Activated naive CD4-positive, alpha-beta T cell treated with Interleukin-2 at 50 U/mL for 16 hours (primary cell): ENCODE data around the gene FOXA2.
"Not testable (repeated sequence)": the region's sequence is repeated elsewhere in the genome, so short reads cannot be mapped to it uniquely, and the experiment has no call there.

Experiments
- DNase-seq: peaks from one replicate; pipeline ENCODE4 v3.0.0-alpha.2; 2020

FOXA2 gene

DNA sequence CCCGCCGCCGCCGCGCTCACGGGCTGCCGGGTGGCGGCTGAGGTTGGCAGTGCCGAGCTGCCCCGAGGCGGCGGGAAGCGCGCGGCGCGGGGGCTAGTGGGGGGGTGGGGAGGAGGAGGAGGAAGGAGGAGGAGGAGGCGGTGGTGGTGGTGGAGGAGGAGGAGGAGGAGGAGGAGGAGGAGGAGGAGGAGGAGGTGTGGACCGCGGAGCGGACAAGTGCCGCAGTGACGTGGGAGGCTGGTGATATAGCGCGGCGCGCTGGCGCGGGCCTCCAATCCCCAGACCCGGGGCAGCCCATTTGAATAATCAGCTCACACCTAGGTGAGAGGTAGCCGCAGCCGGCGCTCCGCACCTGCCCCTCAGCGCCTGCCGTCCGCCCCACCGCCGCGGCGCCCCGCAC, at the start of gene FOXA2:
FOXA2 (minus strand) TSS at position 51 of the 400 bp plus-strand sequence. CDS start 294 bp downstream, outside the sequence.
- DNase-seq = no peak

DNA sequence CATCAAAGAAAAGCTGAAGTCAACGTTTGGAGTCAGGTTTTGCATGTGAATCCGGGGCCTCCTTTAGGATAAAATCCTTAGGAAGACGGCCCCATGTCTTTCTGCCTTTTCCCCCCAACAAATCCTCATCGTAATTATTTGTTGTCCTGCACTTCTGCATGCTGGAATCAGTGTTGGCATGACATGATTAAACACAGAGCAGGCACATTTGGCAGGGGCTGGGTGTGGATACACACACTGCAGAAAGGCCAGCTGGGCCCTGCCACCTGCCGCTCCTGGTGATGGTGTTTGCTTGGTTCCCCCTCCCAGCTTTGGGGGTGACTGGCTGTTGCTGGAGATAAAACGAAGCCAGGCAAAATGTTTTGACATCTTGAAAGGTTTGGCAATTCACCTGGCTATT, 46.3 kb upstream of the FOXA2 start:
- DNase-seq = no peak

DNA sequence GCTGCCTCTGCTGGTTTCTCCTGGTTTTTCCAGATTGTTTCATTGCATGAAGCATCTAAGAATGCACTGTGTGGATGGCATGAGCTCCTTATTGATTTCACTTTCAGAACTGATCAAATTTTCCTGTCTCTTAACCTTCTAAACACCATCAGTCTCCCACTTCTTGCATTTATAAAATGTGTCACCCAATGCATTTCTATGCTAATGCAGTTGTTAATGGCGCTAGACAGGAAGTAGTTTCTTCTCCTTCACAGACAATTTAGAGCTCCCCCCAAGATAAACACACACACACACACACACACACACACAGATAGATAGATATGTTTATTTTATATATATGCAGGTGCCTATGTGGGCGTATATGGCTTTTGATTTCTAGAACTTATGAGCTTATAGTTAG, 45.6 kb upstream of the FOXA2 start:
- DNase-seq = no peak

DNA sequence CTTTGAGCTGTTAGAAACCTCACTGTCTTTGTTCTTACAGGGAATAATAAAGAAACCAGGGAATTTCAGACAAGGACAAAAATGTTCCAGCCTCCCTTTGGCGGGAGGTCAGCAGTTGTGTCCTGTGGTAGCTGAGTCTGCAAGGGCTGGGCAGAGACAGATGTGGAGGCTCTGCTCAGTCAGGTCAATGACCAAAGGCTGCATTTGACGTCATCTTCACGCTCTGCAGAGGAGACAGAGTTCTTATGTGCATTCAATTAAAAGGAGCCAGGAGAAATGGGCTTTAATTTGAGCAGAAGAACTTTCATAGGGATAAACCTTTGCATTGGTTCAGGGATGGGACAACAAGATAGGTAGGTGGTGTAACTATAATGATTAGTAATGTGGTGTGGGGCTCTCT, 45.1 kb upstream of the FOXA2 start:
- no peak for DNase-seq

DNA sequence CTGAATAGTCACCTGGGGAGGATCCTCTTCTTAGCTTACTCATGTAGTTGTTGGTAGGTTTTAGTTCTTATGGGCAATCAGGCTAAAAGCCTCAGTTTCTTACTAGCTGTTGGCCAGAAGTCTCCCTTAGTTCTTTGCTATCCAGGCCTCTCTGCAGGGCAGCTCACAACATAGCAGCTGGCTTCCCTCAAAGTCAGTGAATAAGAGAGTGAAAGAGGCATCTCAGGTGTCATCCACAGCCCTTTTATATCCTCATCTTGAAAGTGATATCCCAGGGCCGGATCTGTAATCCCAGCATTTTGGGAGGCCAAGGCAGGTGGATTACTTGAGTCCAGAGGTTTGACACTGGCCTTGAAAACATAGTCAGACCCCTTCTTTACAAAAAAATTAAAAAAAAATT, 42.1 kb upstream of the FOXA2 start:
- DNase-seq = no peak

DNA sequence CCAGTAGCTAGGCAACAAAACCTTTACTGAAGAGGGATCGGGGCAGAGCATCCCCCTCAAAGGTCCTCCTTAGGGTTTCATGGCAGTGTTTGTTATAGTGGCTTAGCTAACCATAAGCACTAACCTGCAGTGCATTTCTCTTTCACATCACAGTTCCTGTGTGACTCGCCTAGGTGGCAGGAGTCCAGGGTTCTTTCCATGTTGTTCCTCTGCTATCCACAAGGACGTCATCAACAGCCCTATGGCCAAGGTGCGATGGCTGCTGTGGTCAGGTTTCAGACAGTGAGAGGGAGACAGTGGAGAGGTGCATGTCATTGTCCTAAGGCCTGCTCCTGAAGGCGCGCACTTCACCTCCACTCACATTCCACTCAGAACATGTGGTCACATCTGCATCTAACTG, 38.8 kb upstream of the FOXA2 start:
- DNase-seq = no peak

DNA sequence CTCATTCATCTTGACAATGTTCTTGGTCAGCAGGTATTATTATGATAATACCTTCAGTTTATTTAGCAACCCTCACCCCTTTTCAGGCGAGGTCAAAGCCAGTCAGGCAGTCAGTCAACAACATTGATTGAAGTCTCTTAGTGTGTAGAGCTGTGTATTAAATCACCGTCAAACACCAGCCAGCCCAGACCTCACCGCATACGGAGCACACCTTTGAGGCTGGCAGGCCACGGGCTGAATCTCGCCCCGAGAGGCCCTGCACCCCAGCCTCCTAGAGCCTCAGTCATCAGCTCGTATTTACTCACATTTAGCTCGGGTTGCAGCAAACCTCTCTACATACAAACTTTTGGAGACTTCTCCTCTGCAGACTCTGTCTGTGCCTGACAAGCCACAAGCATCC, 36.0 kb upstream of the FOXA2 start:
- DNase-seq = no peak

DNA sequence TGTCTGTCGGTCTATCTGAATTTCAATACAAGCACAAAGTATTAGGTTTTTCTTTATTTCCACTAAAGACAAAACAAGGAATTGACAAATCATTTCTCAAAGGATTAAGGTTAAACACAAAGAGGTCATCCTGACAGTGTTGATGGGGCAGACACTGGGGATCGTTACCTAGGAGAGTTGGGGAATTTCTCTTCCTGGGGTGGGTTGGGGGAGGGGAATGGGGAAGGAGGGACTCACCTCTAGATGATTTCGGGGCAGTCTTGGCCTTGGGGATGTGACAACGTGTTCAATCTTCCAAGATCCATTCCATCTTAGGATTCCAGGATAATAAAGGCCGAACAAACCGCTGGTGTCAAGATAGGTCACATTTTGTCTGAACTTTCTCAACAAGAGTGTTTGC, 35.4 kb upstream of the FOXA2 start:
- DNase-seq = no peak

DNA sequence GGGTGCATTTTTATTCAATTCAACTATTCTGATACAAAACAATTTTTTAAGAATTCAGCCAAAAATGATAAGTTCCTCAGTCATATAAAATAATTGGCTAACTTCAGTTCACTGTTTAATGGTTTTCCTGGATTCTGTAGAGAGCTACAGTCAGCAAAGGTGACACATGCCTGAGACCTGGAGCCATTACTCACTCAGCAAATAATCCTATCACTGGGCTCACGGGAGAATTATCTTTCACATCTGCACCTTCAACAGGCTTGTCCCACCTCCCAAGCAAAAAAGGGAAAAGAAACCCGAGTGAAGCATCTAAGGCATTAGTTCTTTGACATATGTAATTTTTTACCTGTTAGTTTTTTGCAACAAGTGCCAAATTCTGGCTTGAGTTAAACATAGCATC, 34.9 kb upstream of the FOXA2 start:
- DNase-seq = no peak

DNA sequence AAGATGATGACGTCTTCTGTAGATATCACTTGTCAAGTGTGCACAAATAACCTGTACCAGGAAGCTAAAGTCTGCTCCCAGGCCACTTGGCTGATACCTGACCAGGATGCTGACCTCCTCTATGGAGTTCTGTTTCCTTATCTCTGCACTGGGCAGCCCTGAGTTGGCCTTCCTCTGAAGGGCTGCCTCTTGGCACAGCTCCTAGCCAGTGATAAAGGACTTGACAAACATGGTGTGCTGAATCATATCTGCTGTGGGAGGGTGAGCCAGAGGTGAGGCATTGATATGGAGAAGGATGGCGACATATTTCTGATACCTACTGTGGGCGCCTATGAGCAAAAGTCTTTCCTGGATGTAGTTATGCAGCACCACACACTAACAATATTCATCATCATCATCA, 32.8 kb upstream of the FOXA2 start:
- no peak for DNase-seq

DNA sequence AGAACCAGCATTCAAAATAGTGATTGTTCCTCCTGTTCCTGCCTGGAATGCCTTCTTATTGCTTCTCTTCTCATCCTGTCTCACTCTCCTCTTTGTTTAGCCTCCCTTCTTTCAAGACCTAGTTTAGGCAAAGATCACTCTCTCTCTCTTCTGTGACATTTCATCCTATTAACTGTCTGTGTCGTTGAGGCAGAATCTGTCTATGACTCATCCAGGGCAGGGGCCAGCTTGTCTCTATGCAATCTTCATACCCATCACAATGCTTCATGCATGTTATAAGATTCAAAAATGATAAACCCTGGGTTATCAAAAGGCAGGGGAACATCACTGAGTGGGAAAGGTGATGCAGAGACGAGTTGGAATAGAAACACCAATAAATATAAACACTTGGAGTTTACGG, 32.2 kb upstream of the FOXA2 start:
- no peak for DNase-seq

DNA sequence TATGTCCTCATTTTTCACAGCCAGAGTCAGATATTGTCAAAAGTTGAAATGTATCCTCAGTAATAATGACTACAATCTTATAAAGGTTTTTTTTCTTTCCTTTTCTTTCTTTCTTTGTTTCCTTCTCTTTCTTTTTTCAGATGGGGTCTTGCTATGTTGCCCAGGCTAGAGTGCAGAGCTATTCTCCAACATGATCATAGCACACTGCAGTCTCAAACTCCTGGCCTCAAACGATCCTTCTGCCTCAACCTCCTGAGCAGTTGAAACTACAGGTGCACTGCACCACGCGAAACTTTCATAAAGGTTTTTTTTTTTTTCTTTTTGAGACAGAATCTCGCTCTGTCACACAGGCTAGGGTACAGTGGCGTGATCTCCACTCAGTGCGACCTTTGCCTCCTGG, 31.1 kb upstream of the FOXA2 start:
- no peak for DNase-seq

DNA sequence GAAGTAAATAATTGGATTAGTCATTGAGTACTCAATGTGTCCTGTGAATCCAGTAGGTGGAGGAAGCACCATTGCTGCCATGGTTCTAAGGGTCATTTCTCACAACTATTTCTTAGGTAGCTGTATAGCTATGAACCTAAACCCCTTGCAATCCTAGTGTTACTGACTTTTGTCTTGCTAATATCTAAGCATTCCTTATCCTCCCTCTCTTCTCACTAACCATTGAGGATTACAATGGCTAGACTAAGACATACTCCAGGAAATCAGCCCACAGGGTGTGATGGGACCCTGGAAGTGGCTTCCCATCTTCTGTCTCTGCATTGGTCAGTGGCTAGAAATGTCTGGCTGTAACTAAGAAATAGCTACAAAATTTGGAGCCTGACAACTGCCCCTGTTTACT, 27.3 kb upstream of the FOXA2 start:
- DNase-seq = no peak

DNA sequence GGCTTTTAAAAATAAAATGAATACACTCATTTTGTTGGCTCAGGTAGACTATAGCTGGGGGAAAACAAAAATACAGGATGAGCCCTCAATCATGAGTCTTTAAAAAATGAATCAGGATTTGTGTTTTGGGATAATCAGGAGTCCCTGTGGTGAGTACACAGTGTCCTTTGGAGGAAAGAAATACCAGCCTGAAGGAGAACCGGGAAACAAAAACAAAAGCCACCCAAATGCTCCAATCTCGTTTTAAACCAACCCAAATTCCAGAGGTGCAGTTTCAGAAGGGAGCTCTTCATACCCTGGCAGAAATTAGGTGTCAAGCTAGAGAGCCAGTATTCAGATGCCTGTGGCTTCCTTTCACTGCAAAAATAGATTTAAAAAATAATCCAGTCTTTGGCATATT, 23.3 kb upstream of the FOXA2 start:
- DNase-seq = no peak

DNA sequence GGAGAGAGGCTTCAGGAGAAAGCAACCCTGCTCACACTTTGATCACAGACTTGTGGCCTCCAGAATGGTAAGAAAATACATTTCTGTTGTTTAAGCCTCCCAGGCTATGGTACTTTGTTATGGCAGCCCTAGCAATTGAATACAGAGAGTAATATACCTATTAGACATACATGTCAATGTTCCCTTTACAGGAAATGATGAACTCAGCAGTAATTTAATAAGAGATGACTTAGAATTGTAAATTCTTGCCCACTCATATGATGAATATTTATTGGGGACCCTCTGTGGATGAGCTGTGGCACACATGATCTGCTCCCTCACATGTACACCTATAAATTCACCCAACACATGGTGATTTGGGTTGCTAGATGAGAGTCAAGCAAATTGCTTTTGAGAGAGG, 20.4 kb upstream of the FOXA2 start:
- DNase-seq = no peak

DNA sequence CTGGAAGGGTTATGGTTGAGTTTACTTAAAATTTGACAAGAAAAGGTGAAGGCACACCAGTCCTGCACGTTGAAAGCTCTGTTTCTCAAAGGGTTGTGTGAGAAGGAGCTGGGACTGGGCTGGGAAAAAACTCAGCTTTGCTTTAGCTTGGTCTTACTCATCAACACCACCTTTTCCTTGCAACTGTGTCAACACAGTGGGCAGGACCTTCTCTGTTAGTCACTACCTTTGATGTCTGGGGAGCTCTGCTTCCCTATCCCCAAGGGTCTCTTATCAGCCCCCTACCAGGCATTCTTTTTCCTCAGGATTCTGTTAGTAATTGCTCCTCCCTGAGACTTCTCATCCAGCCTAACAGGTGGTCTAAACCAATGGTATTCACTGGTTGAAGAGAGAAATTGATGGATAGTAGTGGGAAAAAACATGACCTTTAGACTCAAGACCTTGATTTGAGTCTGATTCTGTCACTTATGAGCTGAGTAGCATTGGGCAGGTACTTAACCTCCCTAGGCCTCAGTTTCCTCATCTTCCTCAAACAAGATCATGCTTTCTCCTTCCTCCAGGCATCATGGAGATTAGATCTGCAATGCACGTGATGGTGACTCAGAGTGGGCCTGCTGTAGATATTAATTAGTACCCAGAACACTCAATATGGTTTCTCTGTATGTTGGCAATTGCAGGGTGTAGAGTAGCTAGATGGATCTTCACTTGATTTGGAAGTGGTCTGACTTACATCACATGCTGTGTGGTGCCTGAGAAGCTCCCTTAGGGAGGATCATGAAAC, 17.2 kb upstream of the FOXA2 start:
- DNase-seq = no peak

DNA sequence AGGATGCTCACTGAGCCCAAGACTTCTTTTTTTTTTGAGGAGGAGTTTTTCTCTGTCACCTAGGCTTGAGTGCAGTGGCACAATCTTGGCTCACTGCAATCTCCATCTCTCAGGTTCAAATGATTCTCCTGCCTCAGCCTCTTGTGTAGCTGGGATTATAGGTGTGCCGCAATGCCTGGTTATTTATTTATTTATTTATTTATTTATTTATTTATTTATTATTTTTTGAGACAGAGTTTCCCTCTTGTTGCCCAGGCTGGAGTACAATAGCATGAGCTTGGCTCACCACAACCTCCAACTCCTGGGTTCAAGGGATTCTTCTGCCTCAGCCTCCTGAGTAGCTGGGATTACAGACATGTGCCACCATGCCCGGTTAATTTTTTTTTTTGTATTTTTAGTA, 14.9 kb upstream of the FOXA2 start:
- DNase-seq = not testable (repeated sequence)

DNA sequence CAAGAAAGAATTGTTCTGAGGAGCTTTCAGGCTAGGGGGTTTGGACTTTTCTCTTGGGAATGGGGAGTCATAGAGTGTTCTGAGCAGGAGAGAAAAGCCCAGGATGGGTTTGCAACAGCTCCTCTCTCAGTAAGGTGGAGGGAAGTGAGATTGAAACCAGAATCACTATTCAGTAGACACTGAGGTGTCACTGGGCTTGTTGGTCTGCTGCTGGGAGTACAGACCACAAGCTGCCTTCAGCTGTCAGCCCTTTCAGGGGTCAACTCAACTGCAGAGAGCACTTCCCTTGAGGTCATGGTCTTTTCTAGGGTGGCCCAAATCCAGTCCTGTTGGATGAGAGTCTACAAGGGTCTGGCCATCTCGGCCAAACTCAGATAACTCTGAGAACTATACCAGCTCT, 12.9 kb upstream of the FOXA2 start:
- DNase-seq = no peak

DNA sequence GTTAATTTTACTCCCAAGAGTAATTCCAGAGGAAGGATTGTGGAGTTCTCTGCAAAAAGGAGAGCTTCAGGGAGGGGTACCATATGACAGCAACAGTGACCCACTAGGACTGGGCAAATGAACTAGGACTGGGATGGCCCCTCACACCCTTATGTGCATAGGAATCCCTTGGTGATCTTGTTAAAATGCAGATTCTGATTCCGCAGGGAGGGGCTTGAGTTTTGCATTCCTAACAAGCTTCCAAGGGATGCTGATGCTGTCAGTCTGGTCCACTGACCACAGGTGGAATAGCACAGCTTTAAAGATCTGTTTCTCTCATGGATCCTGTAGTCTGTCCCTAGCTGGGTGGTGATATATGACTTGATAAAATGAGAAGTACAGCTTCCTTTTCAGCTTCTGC, 6.3 kb upstream of the FOXA2 start:
- no peak for DNase-seq

DNA sequence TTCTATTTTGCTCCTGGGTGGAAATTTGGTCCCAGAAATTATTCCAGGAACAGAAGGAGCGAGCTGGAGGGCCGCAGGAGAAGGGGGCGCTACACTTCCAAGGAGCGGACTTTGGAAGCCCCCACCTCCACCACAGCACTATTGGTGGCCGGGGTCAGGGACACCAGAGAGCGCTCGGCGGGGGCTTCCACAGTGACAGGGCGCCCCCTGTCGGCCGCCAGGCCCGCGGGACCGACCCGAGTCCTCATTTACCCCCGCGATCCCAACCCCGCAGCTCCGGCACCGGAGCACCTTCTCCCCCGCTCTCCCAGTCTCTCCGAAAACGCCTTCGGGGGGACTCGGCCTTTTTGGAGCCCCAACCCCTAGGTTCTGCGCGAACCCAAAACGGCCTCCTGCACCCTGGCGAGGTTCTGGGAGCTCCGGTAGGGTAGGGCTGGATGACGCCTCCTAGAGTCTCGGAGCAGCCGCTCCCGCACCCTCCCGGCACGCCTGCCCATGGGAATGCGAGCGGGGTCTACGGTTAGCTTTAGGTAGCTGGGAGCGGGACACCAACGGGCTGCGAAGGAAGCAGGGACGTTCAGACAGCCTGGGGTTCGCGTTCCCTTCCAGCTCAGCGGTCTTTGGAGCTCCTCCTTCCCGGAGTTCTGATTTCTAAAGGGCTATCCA, 2.4 kb upstream of the FOXA2 start:
- no peak for DNase-seq

DNA sequence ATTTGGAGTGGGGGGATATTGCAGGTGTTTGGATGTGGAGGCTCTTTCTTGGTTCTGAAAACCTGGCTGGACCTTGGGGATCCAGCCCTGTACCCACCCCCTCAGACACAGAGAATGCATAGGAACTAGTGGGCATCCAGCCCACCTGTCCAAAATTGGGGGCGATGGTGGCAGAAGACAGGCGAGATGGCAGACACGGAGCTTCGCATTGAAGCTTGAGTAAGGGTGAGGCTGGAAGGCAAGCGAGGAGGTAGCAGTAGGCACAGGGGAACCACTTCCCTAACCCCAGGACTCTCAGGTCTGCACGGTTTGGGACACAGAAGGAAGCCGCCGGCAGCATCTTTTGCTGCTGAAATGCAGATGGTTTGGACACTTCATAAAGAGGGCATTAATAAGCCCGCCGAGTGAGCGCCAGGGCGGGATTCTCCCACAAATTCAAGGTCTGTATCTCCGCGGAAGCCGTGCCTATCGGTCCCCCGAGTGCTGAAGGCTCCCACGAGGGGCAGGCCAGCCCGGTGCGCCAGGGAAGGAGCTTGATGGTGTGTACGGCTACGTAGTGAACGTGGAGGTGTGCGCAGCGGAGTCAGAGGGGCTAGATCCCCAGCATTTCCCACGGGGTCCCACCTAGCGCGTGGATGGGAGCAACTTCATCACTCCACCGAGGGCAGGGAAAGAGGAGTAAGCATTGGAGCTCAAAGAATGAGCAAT, 1.6 kb upstream of the FOXA2 start:
- no peak for DNase-seq

DNA sequence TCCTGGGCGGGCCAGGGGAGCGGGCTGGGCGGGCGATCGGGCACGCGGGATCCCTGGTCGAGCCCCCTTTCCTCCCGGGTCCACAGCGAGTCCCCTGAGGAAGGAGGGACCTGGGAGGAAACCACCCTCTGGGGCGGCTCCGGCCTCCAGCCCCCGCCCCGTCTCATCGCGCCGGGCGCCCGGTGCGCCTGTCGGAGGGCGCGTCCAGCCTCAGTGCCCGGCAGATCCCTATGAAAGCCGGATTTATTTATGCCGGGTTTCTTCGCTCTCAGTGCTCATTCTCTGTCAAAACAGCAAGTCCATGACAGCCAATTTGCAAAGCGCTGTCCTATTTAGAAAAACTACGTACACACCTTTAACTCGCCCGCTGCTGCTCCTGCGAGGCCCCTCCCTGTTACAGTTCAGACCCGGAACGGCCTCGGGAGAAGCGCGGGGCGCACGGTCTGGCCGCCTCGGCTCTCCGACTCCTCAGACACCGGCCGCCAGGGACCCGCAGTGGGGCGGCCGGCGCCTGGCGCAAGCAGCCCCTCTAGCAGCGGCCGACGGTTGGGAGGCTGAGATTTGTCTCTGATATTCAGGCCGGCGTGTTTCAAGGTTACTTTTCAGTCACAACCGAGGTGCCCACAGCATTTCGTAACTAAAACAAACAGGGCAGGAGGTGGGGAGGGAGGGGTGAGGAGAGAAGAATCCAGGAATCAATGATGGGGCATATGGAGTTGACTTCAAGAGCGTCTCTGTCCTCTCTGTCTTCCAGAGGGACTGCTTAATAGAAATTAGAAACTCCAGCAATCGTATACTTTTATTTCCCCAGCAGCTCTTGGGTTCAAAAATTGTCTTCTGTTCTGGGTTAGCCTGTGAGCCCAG, 782 bp upstream of the FOXA2 start:
- DNase-seq = no peak
